Fibroblast of skin of back (primary cell): Measurements from ENCODE around the gene SPATA24.
"Not testable (repeated sequence)": the region's sequence is repeated elsewhere in the genome, so short reads cannot be mapped to it uniquely, and the experiment has no call there.

Experiments used
- DNase-seq: peaks from one replicate; pipeline ENCODE4 v3.0.0-alpha.2; 2013

The SPATA24 gene

GRCh38 chr5:139382807-139383206 is 21.1 kb downstream of the SPATA24 start:
- DNase-seq, result no peak

GRCh38 chr5:139381837-139382761 is 21.8 kb downstream of the SPATA24 start:
- no peak for DNase-seq

GRCh38 chr5:139379626-139380449 is 24.1 kb downstream of the SPATA24 start:
- no peak for DNase-seq

GRCh38 chr5:139378941-139379361 is 24.9 kb downstream of the SPATA24 start:
- DNase-seq, result no peak

GRCh38 chr5:139378101-139378825 is 25.6 kb downstream of the SPATA24 start:
- no peak for DNase-seq

GRCh38 chr5:139377226-139377625 is 26.7 kb downstream of the SPATA24 start:
- no peak for DNase-seq

GRCh38 chr5:139376364-139376763 is 27.5 kb downstream of the SPATA24 start:
- no peak for DNase-seq

GRCh38 chr5:139374909-139375308 is 29.0 kb downstream of the SPATA24 start:
- DNase-seq, result no peak

GRCh38 chr5:139371482-139372435 is 32.1 kb downstream of the SPATA24 start:
- no peak for DNase-seq

GRCh38 chr5:139369181-139369580 is 34.7 kb downstream of the SPATA24 start:
- DNase-seq, result peak; percentile 84

- DNase-seq, result peak; percentile 16
Observed at GRCh38 chr5:139368613-139369012, 35.3 kb downstream of the SPATA24 start.

GRCh38 chr5:139364466-139364865 is 39.4 kb downstream of the SPATA24 start:
- no peak for DNase-seq

GRCh38 chr5:139363937-139364336 is 40.0 kb downstream of the SPATA24 start:
- DNase-seq, result no peak

- no peak for DNase-seq
Observed at GRCh38 chr5:139361835-139362429, 42.0 kb downstream of the SPATA24 start.

GRCh38 chr5:139360384-139360783 is 43.5 kb downstream of the SPATA24 start:
- DNase-seq, result no peak

- DNase-seq, result no peak
Observed at GRCh38 chr5:139358064-139358463, 45.8 kb downstream of the SPATA24 start.

- not testable (repeated sequence) for DNase-seq
Observed at GRCh38 chr5:139355900-139356299, 48.0 kb downstream of the SPATA24 start.

- DNase-seq, result no peak
Observed at GRCh38 chr5:139354186-139354585, 49.7 kb downstream of the SPATA24 start.

- DNase-seq, result not testable (repeated sequence)
Observed at GRCh38 chr5:139347863-139348262, 56.0 kb downstream of the SPATA24 start.
